Endothelial cell of umbilical vein (primary cell): ENCODE results near the gene WSB2. TPM values are rescaled to one million over a fixed set of nuclear protein-coding genes. Genes with fewer than 3 reads are reported as not detected.

ENCODE experiments used
- BruUV-seq: library from RNA; stranded (reverse); fragments of 400-500 nt; replicated peaks from 2 replicates; lab custom pipeline; 2021; lab: Mats Ljungman, UMichigan
- CTCF ChIA-PET: fragments of 300-600, 350-600 bp; sonication (Branson Sonifier 250); formaldehyde crosslinking; loops from one replicate; lab custom pipeline; 2021; ENCODE audit warnings: antibody characterized with exemption, inconsistent platforms; lab: Charles Lee
- POLR2A ChIA-PET: fragments of 300-600, 350-600 bp; sonication (Branson Sonifier 250); formaldehyde crosslinking; loops from one replicate; lab custom pipeline; 2021; ENCODE audit warnings: antibody characterized with exemption, inconsistent platforms; lab: Charles Lee
- DNase-seq: peaks from one replicate; pipeline ENCODE4 v3.0.0-alpha.2; 2011; ENCODE audit warnings: low read depth, low spot score
- FAIRE-seq: peaks from 2 replicates; lab custom pipeline; 2011; peaks lifted over from hg19 to GRCh38; lab: Jason Lieb, UNC
- H2AFZ ChIP-seq: 2 replicates; pipeline ENCODE4 v1.6.0; 2012; ENCODE audit warnings: low read depth, low read length, control low read depth, inconsistent platforms
- H3K27ac ChIP-seq: 2 replicates; pipeline ENCODE4 v1.5.1; 2011; ENCODE audit warnings: low read depth, mild to moderate bottlenecking, control low read depth, low read length, moderate library complexity; ENCODE audit not compliant: insufficient read depth
- H3K27me3 ChIP-seq, 2 experiments: 2 replicates each; pipeline versions ENCODE4 v1.6.0 to v1.6.1; 2011; ENCODE audit warnings: low read length in 2 of 2, mixed read lengths in 1 of 2; ENCODE audit not compliant: control insufficient read depth in 2 of 2, insufficient read depth in 2 of 2
- H3K36me3 ChIP-seq, 2 experiments: 2 replicates in 1 of 2; 3 replicates in 1 of 2; pipeline ENCODE4 v1.5.1; 2011; ENCODE audit warnings: low read length in 2 of 2, mild to moderate bottlenecking in 1 of 2, moderate library complexity in 1 of 2; ENCODE audit not compliant: control insufficient read depth in 2 of 2, insufficient read depth in 2 of 2; ENCODE audit errors: extremely low read depth in 1 of 2
- H3K4me1 ChIP-seq: 3 replicates; pipeline ENCODE4 v1.5.1; 2011; ENCODE audit warnings: mild to moderate bottlenecking, low read length; ENCODE audit not compliant: control insufficient read depth, insufficient read depth; ENCODE audit errors: extremely low read depth
- H3K4me2 ChIP-seq: 2 replicates; pipeline ENCODE4 v1.6.1; 2011; ENCODE audit warnings: low read length, control low read depth, mixed read lengths; ENCODE audit not compliant: insufficient read depth
- H3K4me3 ChIP-seq, 3 experiments: fragments of 200-600 bp in 1 of 3; sonication (generic), shearing (Covaris generic) in 1 of 3; replicated peaks in 1 of 3; 2 replicates each; pipeline ENCODE4 v1.5.1; 2011 to 2016; ENCODE audit warnings: control low read depth in 3 of 3, low read length in 3 of 3, mild to moderate bottlenecking in 2 of 3, inconsistent platforms in 1 of 3, low read depth in 1 of 3, moderate library complexity in 1 of 3; ENCODE audit not compliant: insufficient read depth in 1 of 3
- H3K79me2 ChIP-seq: 2 replicates; pipeline ENCODE4 v1.6.0; 2012; ENCODE audit warnings: low read length, inconsistent platforms; ENCODE audit not compliant: control insufficient read depth, insufficient read depth
- H3K9ac ChIP-seq: replicated peaks from 2 replicates; pipeline ENCODE3; 2011; ENCODE audit warnings: low read length, control low read depth; ENCODE audit not compliant: insufficient read depth; ENCODE audit errors: extremely low read depth
- H3K9me1 ChIP-seq: replicated peaks from 3 replicates; pipeline ENCODE4 v1.6.0; 2011; ENCODE audit warnings: mild to moderate bottlenecking, low read length; ENCODE audit not compliant: control insufficient read depth, insufficient read depth; ENCODE audit errors: extremely low read depth
- H3K9me3 ChIP-seq: replicated peaks from 2 replicates; pipeline ENCODE4 v1.5.1; 2012; ENCODE audit warnings: low read length, inconsistent platforms; ENCODE audit not compliant: control insufficient read depth, insufficient read depth
- H4K20me1 ChIP-seq: replicated peaks from 2 replicates; pipeline ENCODE3; 2011; ENCODE audit warnings: mild to moderate bottlenecking, low read length; ENCODE audit not compliant: control insufficient read depth, insufficient read depth; ENCODE audit errors: extremely low read depth
- EZH2 ChIP-seq: IDR thresholded peaks from 2 replicates; pipeline ENCODE4 v1.6.1; 2012; ENCODE audit warnings: borderline replicate concordance, low read depth, mild to moderate bottlenecking, moderate library complexity, low read length, inconsistent platforms; ENCODE audit not compliant: severe bottlenecking
- FOS ChIP-seq: IDR thresholded peaks from 2 replicates; pipeline ENCODE4 v1.6.1; 2011; ENCODE audit warnings: mild to moderate bottlenecking, low read length, moderate library complexity, borderline replicate concordance; ENCODE audit not compliant: insufficient read depth
- GATA2 ChIP-seq: IDR thresholded peaks from 2 replicates; pipeline ENCODE4 v1.7.0; 2011; ENCODE audit warnings: low read depth, mild to moderate bottlenecking, moderate library complexity, mixed read lengths, low read length; ENCODE audit not compliant: insufficient read length, insufficient read depth
- JUN ChIP-seq: IDR thresholded peaks from 2 replicates; pipeline ENCODE4 v1.6.1; 2011; ENCODE audit warnings: borderline replicate concordance, low read depth; ENCODE audit not compliant: insufficient read length, insufficient read depth
- MYC ChIP-seq: IDR thresholded peaks from one replicate; pipeline ENCODE4 v1.6.1; 2011; ENCODE audit warnings: mild to moderate bottlenecking, low read depth, low read length
- POLR2A ChIP-seq: IDR thresholded peaks from 2 replicates; pipeline ENCODE4 v1.6.1; 2012; ENCODE audit warnings: low read depth, mild to moderate bottlenecking, control low read depth, low read length
- POLR2AphosphoS5 ChIP-seq: IDR thresholded peaks from 2 replicates; pipeline ENCODE4 v1.6.1; 2012; ENCODE audit warnings: low read depth, mild to moderate bottlenecking, control low read depth, low read length, moderate library complexity; ENCODE audit not compliant: insufficient read depth
- dilution Hi-C: fragments of 300-500 bp; cut with MboI; formaldehyde crosslinking; loops from one replicate; pipeline ENCODE4 v1.15.0; 2019; ENCODE audit warnings: low sequenced_read_pairs; ENCODE audit not compliant: extremely low pct_ligation_motif_present
- intact Hi-C: fragments of 100-400 bp; cut with micrococcal nuclease; formaldehyde crosslinking; loops from one replicate; pipeline ENCODE4 v1.10.0; 2022
- polyA plus RNA-seq, 4 experiments: library from polyadenylated mRNA; depleted of rRNA in 3 of 4; stranded (reverse) in 3 of 4; unstranded in 1 of 4; fragments of >200 nt; gene quantifications; 2 replicates each; pipeline versions ENCODE4 v1.2.1 to v1.2.3, GENCODE V29; 2011 to 2012; ENCODE audit warnings: missing spikeins in 1 of 4
- total RNA-seq: library from RNA; stranded (reverse); gene quantifications from 2 replicates; pipeline ENCODE4 v1.2.3, GENCODE V29; 2021
- TF ChIP-seq, protein P1 (sequence below): IDR thresholded peaks from 2 replicates; pipeline ENCODE4 v1.6.1; 2011; ENCODE audit not compliant: insufficient read depth, insufficient read length
- TF ChIP-seq, protein P2 (sequence below), 2 donors: IDR thresholded peaks; 1 replicate in 1 of 2; 2 replicates in 1 of 2; pipeline ENCODE4 v1.5.1; 2011; ENCODE audit warnings: low read length in 2 of 2, mild to moderate bottlenecking in 2 of 2, moderate library complexity in 2 of 2, control low read depth in 1 of 2, inconsistent platforms in 1 of 2, low read depth in 1 of 2; ENCODE audit not compliant: insufficient read depth in 1 of 2; ENCODE audit errors: extremely low read depth in 1 of 2

WSB2 gene
- total and polyA plus RNA-seq, 2 donors (not counting 3 experiments of a cell fraction or from before 2014, with no cell fraction given): 73.6 to 107 TPM

DNA sequence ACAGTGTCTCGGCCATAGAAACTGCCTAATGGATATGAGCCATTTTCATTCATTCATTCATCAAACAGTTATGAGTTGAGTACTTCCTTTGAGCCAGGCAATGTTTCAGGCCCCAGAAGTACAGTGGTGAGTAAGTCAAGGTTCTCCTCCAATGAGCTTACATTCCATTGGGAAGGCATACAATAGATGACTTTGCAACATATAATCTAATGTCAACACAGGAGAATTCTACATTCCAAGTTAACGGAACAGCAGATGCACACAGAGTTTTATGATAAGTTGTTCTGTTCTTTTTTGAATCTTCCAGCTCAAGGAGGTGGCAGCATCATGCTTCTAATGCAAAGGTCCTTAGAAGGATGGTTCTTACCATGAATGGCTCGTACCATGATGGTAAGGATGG lies 47.7 kb downstream of the WSB2 start:
- dilution Hi-C loops (no loop called here), intact Hi-C loops (no loop called here)
- no TSS peak for BruUV-seq
- H3K27ac ChIP-seq: no peak overlapping the region
- no peak overlapping the region for H2AFZ ChIP-seq
- H3K4me1 ChIP-seq: peaks cover 9% of the 10 kb centered on the region
- ChIA-PET CTCF (no interaction called here), POLR2A (no interaction called here)
- peaks cover 2 to 4% of the 10 kb centered on the region in 2 experiments for H3K27me3 ChIP-seq
- TF ChIP-seq, protein P1, sequence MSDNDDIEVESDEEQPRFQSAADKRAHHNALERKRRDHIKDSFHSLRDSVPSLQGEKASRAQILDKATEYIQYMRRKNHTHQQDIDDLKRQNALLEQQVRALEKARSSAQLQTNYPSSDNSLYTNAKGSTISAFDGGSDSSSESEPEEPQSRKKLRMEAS: no peak
- TF ChIP-seq EZH2 (no peak), FOS (no peak), POLR2A (no peak), JUN (no peak), POLR2AphosphoS5 (no peak), MYC (no peak), GATA2 (no peak)
- TF ChIP-seq, protein P2, sequence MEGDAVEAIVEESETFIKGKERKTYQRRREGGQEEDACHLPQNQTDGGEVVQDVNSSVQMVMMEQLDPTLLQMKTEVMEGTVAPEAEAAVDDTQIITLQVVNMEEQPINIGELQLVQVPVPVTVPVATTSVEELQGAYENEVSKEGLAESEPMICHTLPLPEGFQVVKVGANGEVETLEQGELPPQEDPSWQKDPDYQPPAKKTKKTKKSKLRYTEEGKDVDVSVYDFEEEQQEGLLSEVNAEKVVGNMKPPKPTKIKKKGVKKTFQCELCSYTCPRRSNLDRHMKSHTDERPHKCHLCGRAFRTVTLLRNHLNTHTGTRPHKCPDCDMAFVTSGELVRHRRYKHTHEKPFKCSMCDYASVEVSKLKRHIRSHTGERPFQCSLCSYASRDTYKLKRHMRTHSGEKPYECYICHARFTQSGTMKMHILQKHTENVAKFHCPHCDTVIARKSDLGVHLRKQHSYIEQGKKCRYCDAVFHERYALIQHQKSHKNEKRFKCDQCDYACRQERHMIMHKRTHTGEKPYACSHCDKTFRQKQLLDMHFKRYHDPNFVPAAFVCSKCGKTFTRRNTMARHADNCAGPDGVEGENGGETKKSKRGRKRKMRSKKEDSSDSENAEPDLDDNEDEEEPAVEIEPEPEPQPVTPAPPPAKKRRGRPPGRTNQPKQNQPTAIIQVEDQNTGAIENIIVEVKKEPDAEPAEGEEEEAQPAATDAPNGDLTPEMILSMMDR (IDR thresholded peaks at IDR 0.05; ENCODE audit: extremely low read depth in 1 of 2, insufficient read depth in 1 of 2, low read depth in 1 of 2, low read length in 2 of 2): no peak
- no peak for FAIRE-seq
- no peaks in the 10 kb centered on the region for H3K36me3 ChIP-seq
- no peaks in the 10 kb centered on the region for H4K20me1 ChIP-seq
- H3K9ac ChIP-seq: no peak overlapping the region
- no peak overlapping the region for H3K4me2 ChIP-seq
- no peaks in the 10 kb centered on the region for H3K9me1 ChIP-seq
- no peak for DNase-seq
- H3K79me2 ChIP-seq: peaks cover 15% of the 10 kb centered on the region
- H3K9me3 ChIP-seq: no peaks in the 10 kb centered on the region
- no peak overlapping the region for H3K4me3 ChIP-seq
